Liver (tissue), 3 donors: ENCODE results near the gene SHBG.

Experiments used
- GABPA ChIP-seq, 2 donors: IDR thresholded peaks in 1 of 2; conservative IDR thresholded peaks in 1 of 2; 2 replicates each; pipeline ENCODE4 v1.6.1; 2016; ENCODE audit warnings: antibody characterized with exemption in 2 of 2, mild to moderate bottlenecking in 1 of 2, moderate library complexity in 1 of 2
- HNF4G ChIP-seq: IDR thresholded peaks from 2 replicates; pipeline ENCODE4 v1.6.1; 2016; ENCODE audit warnings: antibody characterized with exemption
- RXRA ChIP-seq, 2 donors: IDR thresholded peaks; 2 replicates each; pipeline ENCODE4 v1.6.1; 2017 to 2018; ENCODE audit warnings: antibody characterized with exemption in 2 of 2, mild to moderate bottlenecking in 1 of 2
- SP1 ChIP-seq: IDR thresholded peaks from 2 replicates; pipeline ENCODE4 v1.6.1; 2018; ENCODE audit warnings: antibody characterized with exemption, mild to moderate bottlenecking
- TF ChIP-seq, protein P1 (sequence below): IDR thresholded peaks from 2 replicates; pipeline ENCODE4 v1.6.1; 2016; ENCODE audit warnings: antibody characterized with exemption
- TF ChIP-seq, protein P2 (sequence below): fragments of 150-350 bp; IDR thresholded peaks from 2 replicates; pipeline ENCODE4 v1.5.1; 2017; ENCODE audit warnings: improper control_type of control experiment, low read depth, low read length; ENCODE audit not compliant: missing input control
- donor health status: healthy.
- donor health status: healthy.

DNA sequence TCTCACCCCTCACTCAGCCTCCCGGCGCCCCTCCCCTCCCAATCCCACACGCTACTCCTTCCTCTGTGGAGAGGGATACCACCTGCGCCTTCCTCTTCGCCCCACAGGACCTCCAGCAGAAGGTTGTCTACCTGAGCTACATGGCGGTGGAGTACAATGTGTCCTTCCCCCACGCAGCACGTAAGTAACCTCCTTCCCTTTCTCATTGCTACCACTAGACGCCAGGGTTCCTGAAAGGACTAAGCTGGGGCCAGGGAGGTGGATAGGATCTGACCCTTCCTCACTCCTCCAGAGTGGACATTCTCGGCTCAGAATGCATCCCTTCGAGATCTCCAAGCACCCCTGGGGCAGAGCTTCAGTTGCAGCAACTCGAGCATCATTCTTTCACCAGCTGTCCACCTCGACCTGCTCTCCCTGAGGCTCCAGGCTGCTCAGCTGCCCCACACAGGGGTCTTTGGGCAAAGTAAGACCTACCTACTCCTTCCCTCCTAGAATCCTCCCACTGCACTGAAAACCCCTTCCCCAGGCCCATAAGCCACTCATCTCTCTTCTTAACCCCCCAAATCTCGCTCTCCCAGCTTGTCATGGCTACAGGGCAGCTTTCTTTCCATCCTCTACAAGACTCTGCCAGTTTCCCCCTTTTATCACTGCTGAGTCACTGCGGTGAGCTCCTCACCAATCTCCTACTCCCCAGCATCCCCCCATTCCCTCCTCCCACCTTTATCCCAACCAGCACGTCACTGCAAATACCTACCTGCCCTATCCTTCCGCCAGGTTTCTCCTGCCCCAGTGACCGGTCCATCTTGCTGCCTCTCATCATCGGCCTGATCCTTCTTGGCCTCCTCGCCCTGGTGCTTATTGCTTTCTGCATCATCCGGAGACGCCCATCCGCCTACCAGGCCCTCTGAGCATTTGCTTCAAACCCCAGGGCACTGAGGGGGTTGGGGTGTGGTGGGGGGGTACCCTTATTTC lies 49.0 kb upstream of the SHBG start:
- TF ChIP-seq HNF4G = no peak
- TF ChIP-seq, protein P1, sequence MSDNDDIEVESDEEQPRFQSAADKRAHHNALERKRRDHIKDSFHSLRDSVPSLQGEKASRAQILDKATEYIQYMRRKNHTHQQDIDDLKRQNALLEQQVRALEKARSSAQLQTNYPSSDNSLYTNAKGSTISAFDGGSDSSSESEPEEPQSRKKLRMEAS = no peak
- TF ChIP-seq, protein P2, sequence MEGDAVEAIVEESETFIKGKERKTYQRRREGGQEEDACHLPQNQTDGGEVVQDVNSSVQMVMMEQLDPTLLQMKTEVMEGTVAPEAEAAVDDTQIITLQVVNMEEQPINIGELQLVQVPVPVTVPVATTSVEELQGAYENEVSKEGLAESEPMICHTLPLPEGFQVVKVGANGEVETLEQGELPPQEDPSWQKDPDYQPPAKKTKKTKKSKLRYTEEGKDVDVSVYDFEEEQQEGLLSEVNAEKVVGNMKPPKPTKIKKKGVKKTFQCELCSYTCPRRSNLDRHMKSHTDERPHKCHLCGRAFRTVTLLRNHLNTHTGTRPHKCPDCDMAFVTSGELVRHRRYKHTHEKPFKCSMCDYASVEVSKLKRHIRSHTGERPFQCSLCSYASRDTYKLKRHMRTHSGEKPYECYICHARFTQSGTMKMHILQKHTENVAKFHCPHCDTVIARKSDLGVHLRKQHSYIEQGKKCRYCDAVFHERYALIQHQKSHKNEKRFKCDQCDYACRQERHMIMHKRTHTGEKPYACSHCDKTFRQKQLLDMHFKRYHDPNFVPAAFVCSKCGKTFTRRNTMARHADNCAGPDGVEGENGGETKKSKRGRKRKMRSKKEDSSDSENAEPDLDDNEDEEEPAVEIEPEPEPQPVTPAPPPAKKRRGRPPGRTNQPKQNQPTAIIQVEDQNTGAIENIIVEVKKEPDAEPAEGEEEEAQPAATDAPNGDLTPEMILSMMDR = no peak
- TF ChIP-seq RXRA (IDR thresholded peaks at IDR 0.05) = no peak
- TF ChIP-seq SP1 = no peak
- no peak for TF ChIP-seq GABPA (IDR thresholded peaks at IDR 0.05 in 1 of 2, conservative IDR thresholded peaks at IDR 0.05 in 1 of 2)
